Memory B cell (primary cell): ENCODE results near the gene PSKH1.

ENCODE experiments used
- ATAC-seq: fragments of 150-1000 bp; cut with Tn5 transposase; 2 replicates; pipeline ENCODE4 v1.10.0; 2021; ENCODE audit warnings: low read depth, mild to moderate bottlenecking, moderate library complexity
- DNase-seq, 2 donors: peaks; one replicate each; pipeline ENCODE4 v3.0.0; 2022; ENCODE audit warnings: low spot score in 2 of 2
- H3K27ac Mint-ChIP-seq: one replicate; pipeline ENCODE4 v1.8.0; 2022; ENCODE audit warnings: mild to moderate bottlenecking, moderate library complexity, mixed read lengths
- H3K27me3 Mint-ChIP-seq: one replicate; pipeline ENCODE4 v1.8.0; 2022; ENCODE audit warnings: mixed read lengths
- H3K36me3 Mint-ChIP-seq: one replicate; pipeline ENCODE4 v1.8.0; 2022; ENCODE audit warnings: mild to moderate bottlenecking, mixed read lengths
- H3K4me1 Mint-ChIP-seq: one replicate; pipeline ENCODE4 v1.8.0; 2022; ENCODE audit warnings: mixed read lengths
- H3K4me3 Mint-ChIP-seq: one replicate; pipeline ENCODE4 v1.8.0; 2022; ENCODE audit warnings: mild to moderate bottlenecking, moderate library complexity, mixed read lengths
- H3K9me3 Mint-ChIP-seq: one replicate; pipeline ENCODE4 v1.8.0; 2022; ENCODE audit warnings: mixed read lengths

PSKH1 gene

DNA sequence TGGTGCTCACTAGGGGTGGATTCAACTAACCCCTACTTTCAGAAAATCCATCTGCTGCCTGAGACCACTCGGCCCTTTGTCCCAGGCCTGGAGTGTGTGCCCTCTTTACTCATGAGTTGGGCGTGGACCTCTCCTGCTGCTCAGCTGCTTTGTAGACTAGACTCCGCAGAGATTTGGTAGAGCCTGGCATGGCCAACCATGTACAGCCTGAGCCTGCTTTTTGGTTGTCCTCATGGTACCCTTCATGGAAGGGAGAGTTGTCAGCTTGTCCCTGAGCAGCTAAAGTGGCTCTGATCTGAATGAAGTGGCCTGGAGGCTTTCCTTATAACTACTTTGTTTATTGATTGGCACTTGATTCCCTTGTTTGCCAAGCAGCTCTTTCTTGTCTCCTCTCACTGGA lies 18.7 kb upstream of the PSKH1 start:
- H3K27me3 Mint-ChIP-seq = no peaks in the 10 kb centered on the region
- H3K9me3 Mint-ChIP-seq = no peaks in the 10 kb centered on the region
- H3K4me1 Mint-ChIP-seq = peaks cover 23% of the 10 kb centered on the region
- DNase-seq = no peak
- H3K27ac Mint-ChIP-seq = no peak overlapping the region
- peaks cover 14% of the 10 kb centered on the region for H3K36me3 Mint-ChIP-seq
- peak overlapping the region; percentile 92 for H3K4me3 Mint-ChIP-seq
- no peak for ATAC-seq

DNA sequence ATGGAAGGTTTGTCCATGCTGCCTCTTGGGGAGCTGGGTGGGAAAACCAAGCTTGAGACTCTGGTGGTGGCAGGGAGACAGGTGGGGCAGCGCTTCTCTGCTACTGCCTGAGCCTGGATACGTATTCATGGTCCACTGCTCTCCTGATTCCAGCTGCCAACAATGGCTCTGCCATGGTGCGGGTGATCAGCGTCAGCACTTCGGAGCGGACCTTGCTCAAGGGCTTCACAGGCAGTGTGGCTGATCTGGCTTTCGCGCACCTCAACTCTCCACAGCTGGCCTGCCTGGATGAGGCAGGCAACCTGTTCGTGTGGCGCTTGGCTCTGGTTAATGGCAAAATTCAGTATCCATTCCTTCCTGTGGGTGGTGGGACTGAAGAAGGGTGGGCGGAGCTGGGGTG lies 16.0 kb upstream of the PSKH1 start:
- Mint-ChIP-seq H3K27ac (no peak overlapping the region), H3K36me3 (peaks cover 16% of the 10 kb centered on the region), H3K27me3 (no peaks in the 10 kb centered on the region), H3K4me1 (peaks cover 23% of the 10 kb centered on the region), H3K9me3 (no peaks in the 10 kb centered on the region), H3K4me3 (no peak overlapping the region)
- DNase-seq (no peak), ATAC-seq (no peak)

DNA sequence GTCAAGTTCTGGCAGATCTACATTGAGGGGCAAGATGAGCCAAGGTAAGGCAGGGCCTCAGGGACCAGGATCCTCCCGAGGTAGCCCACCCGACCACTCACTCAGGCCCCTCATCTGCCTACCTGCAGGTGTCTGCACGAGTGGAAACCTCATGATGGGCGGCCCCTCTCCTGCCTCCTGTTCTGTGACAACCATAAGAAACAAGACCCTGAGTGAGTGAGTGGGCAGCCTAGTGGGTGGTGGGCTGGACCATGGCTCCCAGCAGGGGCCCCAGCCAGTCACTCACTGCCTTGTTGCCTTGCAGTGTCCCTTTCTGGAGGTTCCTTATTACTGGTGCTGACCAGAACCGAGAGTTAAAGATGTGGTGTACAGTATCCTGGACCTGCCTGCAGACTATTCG lies 14.8 kb upstream of the PSKH1 start:
- Mint-ChIP-seq H3K9me3 (no peaks in the 10 kb centered on the region), H3K27ac (no peak overlapping the region), H3K36me3 (peaks cover 20% of the 10 kb centered on the region), H3K4me1 (peaks cover 19% of the 10 kb centered on the region), H3K4me3 (no peak overlapping the region), H3K27me3 (no peaks in the 10 kb centered on the region)
- no peak for ATAC-seq
- DNase-seq = no peak

DNA sequence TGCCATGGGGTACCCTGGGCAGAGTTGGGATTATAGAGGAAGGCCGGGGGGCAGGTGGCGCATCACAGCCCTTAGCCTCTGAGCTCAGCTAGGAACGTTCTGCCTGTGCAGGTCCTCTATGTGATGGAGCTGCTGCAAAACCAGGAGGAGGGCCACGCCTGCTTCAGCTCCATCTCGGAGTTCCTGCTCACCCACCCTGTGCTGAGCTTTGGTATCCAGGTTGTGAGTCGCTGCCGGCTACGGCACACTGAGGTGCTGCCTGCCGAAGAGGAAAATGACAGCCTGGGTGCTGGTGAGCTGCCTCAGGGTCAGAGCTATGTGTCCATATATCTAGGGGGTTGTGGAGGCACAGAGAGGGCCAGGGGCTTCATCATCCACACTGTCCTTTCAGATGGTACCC lies 14.2 kb upstream of the PSKH1 start:
- DNase-seq (no peak), ATAC-seq (no peak)
- Mint-ChIP-seq H3K4me3 (no peak overlapping the region), H3K9me3 (no peaks in the 10 kb centered on the region), H3K27ac (no peak overlapping the region), H3K36me3 (peaks cover 24% of the 10 kb centered on the region), H3K27me3 (no peaks in the 10 kb centered on the region), H3K4me1 (peaks cover 17% of the 10 kb centered on the region)

DNA sequence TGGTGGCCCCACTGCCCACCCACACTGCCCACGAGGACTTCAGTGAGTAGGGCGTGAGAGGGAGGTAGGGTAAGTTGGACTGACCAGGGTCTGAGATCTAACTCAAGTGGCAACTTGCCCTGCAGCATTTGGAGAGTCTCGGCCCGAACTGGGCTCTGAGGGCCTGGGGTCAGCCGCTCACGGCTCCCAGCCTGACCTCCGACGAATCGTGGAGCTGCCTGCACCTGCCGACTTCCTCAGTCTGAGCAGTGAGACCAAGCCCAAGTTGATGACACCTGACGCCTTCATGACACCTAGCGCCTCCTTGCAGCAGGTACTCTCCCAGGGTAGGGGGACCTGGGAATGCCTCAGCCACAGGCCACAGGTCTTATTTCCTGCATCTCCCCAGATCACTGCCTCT lies 13.6 kb upstream of the PSKH1 start:
- Mint-ChIP-seq H3K27ac (no peak overlapping the region), H3K27me3 (no peaks in the 10 kb centered on the region), H3K9me3 (no peaks in the 10 kb centered on the region), H3K4me3 (no peak overlapping the region), H3K36me3 (peaks cover 26% of the 10 kb centered on the region), H3K4me1 (peaks cover 13% of the 10 kb centered on the region)
- DNase-seq (no peak), ATAC-seq (no peak)

DNA sequence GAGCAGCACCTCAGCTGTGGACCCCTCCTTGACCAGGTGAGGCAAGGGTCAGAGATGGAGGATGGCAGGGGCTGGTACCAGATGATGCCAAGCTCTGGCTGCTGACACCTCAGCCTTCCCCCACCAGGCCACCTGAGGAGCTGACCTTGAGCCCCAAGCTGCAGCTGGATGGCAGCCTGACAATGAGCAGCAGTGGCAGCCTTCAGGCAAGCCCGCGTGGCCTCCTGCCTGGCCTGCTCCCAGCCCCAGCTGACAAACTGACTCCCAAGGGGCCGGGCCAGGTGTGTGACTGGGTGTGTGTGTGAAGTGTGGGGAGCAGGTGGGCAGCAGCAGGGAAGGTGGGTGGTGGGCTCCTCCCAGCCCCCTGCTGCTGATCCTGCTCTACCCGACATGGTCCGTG lies 13.1 kb upstream of the PSKH1 start:
- Mint-ChIP-seq H3K36me3 (peaks cover 27% of the 10 kb centered on the region), H3K4me3 (no peak overlapping the region), H3K9me3 (no peaks in the 10 kb centered on the region), H3K4me1 (peaks cover 10% of the 10 kb centered on the region), H3K27ac (no peak overlapping the region), H3K27me3 (no peaks in the 10 kb centered on the region)
- ATAC-seq (no peak), DNase-seq (no peak)

DNA sequence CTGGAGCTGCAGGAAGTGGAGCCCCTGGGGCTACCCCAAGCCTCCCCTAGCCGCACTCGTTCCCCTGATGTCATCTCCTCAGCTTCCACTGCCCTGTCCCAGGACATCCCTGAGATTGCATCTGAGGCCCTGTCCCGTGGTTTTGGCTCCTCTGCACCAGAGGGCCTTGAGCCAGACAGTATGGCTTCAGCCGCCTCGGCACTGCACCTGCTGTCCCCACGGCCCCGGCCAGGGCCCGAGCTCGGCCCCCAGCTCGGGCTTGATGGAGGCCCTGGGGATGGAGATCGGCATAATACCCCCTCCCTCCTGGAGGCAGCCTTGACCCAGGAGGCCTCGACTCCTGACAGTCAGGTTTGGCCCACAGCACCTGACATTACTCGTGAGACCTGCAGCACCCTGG lies 12.5 kb upstream of the PSKH1 start:
- H3K4me1 Mint-ChIP-seq = peaks cover 4% of the 10 kb centered on the region
- no peak overlapping the region for H3K4me3 Mint-ChIP-seq
- H3K9me3 Mint-ChIP-seq = no peaks in the 10 kb centered on the region
- peaks cover 27% of the 10 kb centered on the region for H3K36me3 Mint-ChIP-seq
- ATAC-seq = no peak
- no peak overlapping the region for H3K27ac Mint-ChIP-seq
- H3K27me3 Mint-ChIP-seq = no peaks in the 10 kb centered on the region
- DNase-seq = no peak

DNA sequence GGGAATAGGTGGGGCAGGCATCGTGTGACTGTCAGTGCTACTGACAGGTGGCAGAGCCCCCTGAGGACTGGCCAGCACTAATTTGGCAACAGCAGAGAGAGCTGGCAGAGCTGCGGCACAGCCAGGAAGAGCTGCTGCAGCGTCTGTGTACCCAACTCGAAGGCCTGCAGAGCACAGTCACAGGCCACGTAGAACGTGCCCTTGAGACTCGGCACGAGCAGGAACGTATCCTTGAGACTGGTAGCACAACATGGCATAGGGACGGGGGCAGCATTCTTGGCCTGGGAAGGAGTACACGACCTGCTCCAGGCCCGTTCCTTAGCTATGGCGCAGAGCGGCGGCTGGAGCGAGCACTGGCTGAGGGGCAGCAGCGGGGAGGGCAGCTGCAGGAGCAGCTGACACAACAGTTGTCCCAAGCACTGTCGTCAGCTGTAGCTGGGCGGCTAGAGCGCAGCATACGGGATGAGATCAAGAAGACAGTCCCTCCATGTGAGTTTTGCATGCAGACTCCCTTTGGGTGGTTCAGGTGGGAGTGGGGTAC lies 11.4 kb upstream of the PSKH1 start:
- Mint-ChIP-seq H3K27ac (no peak overlapping the region), H3K36me3 (peaks cover 27% of the 10 kb centered on the region), H3K27me3 (no peaks in the 10 kb centered on the region), H3K4me1 (no peaks in the 10 kb centered on the region), H3K4me3 (no peak overlapping the region), H3K9me3 (no peaks in the 10 kb centered on the region)
- no peak for ATAC-seq
- no peak for DNase-seq

DNA sequence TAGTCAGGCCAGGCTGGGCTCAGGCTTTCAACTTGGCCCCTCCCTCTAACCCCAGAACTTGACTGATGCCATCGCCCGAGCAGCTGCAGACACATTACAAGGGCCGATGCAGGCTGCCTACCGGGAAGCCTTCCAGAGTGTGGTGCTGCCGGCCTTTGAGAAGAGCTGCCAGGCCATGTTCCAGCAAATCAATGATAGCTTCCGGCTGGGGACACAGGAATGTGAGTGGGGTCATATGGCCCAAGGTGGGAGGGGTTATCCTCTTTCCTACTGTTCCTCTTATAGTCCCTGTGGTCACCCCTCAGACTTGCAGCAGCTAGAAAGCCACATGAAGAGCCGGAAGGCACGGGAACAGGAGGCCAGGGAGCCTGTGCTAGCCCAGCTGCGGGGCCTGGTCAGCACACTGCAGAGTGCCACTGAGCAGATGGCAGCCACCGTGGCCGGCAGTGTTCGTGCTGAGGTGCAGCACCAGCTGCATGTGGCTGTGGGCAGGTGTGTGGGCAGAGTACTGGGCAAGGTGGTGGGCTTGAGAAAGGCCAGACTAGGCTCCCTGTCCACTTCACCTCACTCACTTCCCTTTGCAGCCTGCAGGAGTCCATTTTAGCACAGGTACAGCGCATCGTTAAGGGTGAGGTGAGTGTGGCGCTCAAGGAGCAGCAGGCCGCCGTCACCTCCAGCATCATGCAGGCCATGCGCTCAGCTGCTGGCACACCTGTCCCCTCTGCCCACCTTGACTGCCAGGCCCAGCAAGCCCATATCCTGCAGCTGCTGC lies 10.5 kb upstream of the PSKH1 start:
- no peak for DNase-seq
- Mint-ChIP-seq H3K36me3 (peaks cover 24% of the 10 kb centered on the region), H3K27ac (no peak overlapping the region)

DNA sequence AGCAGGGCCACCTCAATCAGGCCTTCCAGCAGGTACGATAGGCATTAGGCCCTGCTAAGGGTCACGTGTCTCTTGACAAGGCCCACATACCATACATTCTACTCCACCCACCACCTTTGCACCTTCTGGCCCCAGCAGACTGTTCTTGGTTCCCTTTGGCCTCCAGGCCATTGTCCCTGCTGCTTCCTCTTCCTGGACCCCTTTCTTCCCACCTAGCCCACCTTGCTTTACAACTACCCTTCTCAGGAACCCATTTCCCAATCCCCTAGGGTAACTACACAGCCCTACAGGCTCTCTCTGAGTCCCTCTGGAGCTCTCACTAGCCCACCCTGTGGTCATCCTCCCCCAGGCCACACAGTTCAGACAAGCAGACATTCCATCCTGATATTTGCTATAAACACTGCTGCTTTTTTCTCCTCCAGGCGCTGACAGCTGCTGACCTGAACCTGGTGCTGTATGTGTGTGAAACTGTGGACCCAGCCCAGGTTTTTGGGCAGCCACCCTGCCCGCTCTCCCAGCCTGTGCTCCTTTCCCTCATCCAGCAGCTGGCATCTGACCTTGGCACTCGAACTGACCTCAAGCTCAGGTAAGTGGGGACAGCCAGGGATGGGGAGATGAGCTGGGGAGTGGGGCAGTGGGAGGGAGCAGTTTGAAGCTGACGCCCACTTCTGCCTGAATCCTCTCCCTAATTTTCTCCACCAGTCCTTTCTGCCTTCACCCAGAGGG lies 9.7 kb upstream of the PSKH1 start:
- ATAC-seq = peak; percentile 7
- no peak overlapping the region for H3K27ac Mint-ChIP-seq
- no peak for DNase-seq
- peaks cover 24% of the 10 kb centered on the region for H3K36me3 Mint-ChIP-seq
- no peak overlapping the region for H3K4me3 Mint-ChIP-seq
- no peaks in the 10 kb centered on the region for H3K9me3 Mint-ChIP-seq
- no peaks in the 10 kb centered on the region for H3K27me3 Mint-ChIP-seq
- H3K4me1 Mint-ChIP-seq = no peaks in the 10 kb centered on the region

More for the DNA sequence above, 10.5 kb upstream of the PSKH1 start:
- Mint-ChIP-seq H3K27me3 (no peaks in the 10 kb centered on the region), H3K4me3 (no peak overlapping the region), H3K9me3 (no peaks in the 10 kb centered on the region), H3K4me1 (no peaks in the 10 kb centered on the region)
- ATAC-seq = no peak

DNA sequence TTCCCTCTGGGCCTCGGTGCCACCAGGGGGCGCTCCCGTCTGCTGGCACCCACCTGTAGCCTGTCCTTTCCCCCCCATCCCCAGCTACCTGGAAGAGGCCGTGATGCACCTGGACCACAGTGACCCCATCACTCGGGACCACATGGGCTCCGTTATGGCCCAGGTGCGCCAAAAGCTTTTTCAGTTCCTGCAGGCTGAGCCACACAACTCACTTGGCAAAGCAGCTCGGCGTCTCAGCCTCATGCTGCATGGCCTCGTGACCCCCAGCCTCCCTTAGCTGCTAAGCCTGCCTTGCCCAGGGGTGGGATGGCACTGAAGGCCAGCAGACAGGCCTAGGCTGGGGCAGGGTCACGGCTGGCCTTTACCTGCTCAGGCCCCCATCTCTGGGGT lies 9.2 kb upstream of the PSKH1 start:
- H3K27ac Mint-ChIP-seq = no peak overlapping the region

DNA sequence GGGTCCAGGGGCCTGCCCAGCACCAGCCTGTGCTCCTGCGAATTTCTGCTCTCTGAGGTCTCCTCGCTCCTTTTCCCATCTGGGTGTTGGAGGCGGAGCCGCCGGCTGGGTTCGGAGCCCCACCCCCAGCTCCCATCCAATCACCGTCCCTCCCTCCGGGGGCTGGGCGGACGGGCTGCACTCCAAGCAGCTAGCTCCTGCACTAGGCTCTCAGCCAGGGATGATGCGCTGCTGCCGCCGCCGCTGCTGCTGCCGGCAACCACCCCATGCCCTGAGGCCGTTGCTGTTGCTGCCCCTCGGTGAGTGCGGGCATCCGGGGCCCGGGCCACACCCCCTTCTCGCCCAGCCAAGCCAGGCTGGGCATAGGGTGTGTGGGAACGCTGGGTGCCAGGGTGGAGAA lies 8.4 kb upstream of the PSKH1 start, which contains the start of gene NRN1L:
Gene NRN1L (plus strand): TSS at position 202 of the 400 bp plus-strand sequence. CDS start 19 bp downstream, at position 221.
- no peaks in the 10 kb centered on the region for H3K27me3 Mint-ChIP-seq
- H3K4me3 Mint-ChIP-seq = no peak within 1 kb of the TSS
- H3K27ac Mint-ChIP-seq = no peak within 1 kb of the TSS
- peaks cover 20% of the 10 kb centered on the region for H3K36me3 Mint-ChIP-seq
- H3K4me1 Mint-ChIP-seq = no peaks in the 10 kb centered on the region
- no peak for DNase-seq
- H3K9me3 Mint-ChIP-seq = no peaks in the 10 kb centered on the region
- no peak for ATAC-seq

More for the DNA sequence above, 9.2 kb upstream of the PSKH1 start:
- ATAC-seq (peak; percentile 97), DNase-seq (peak; percentile 77 to 87)
- Mint-ChIP-seq H3K4me3 (no peak overlapping the region), H3K27me3 (no peaks in the 10 kb centered on the region), H3K4me1 (no peaks in the 10 kb centered on the region), H3K36me3 (peaks cover 22% of the 10 kb centered on the region), H3K9me3 (no peaks in the 10 kb centered on the region)

DNA sequence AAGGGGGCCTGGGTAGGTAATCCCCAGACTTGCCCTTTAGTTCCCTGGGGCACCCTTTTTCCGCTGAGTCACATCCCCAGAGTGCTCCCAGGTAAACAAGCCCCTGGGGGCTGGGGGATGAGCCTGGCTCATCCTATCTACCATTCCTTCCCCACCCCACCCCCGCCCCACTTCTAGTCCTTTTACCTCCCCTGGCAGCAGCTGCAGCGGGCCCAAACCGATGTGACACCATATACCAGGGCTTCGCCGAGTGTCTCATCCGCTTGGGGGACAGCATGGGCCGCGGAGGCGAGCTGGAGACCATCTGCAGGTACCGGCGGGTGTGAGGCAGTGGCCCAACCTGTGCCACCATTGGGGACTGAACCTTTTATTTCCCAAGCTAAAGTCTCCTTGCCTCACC lies 7.5 kb upstream of the PSKH1 start:
- Mint-ChIP-seq H3K4me3 (no peak overlapping the region), H3K27me3 (no peaks in the 10 kb centered on the region), H3K4me1 (no peaks in the 10 kb centered on the region), H3K36me3 (peaks cover 15% of the 10 kb centered on the region), H3K27ac (no peak overlapping the region), H3K9me3 (no peaks in the 10 kb centered on the region)
- no peak for ATAC-seq
- no peak for DNase-seq

DNA sequence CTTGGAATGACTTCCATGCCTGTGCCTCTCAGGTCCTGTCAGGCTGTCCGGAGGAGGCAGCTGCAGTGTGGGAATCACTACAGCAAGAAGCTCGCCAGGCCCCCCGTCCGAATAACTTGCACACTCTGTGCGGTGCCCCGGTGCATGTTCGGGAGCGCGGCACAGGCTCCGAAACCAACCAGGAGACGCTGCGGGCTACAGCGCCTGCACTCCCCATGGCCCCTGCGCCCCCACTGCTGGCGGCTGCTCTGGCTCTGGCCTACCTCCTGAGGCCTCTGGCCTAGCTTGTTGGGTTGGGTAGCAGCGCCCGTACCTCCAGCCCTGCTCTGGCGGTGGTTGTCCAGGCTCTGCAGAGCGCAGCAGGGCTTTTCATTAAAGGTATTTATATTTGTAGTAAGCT lies 7.1 kb upstream of the PSKH1 start:
- H3K4me3 Mint-ChIP-seq = no peak overlapping the region
- ATAC-seq = no peak
- no peak for DNase-seq
- no peaks in the 10 kb centered on the region for H3K9me3 Mint-ChIP-seq
- no peaks in the 10 kb centered on the region for H3K4me1 Mint-ChIP-seq
- H3K36me3 Mint-ChIP-seq = peaks cover 15% of the 10 kb centered on the region
- no peak overlapping the region for H3K27ac Mint-ChIP-seq
- no peaks in the 10 kb centered on the region for H3K27me3 Mint-ChIP-seq
